Measurements from ENCODE around the gene TBC1D1. TPM values are rescaled to one million over a fixed set of nuclear protein-coding genes. Genes with fewer than 3 reads are reported as not detected.
A peak's percentile ranks its signal among the peaks of the same experiment; 100 is the strongest.

Gene TBC1D1
- polyA plus RNA-seq, 3 donors, result 23.3 to 70.0 (median 31.5) TPM

- Histone ChIP-seq H3K4me3 (replicated peaks in 1 of 3; ENCODE audit: low read depth in 2 of 3, low read length in 3 of 3) (no peak overlapping the region), H3K27ac (ENCODE audit: low read depth in 1 of 2, low read length in 2 of 2) (peak overlapping the region; percentile 52 to 66), H3K4me1 (ENCODE audit: control insufficient read depth in 1 of 2, insufficient read depth in 2 of 2, low read length in 2 of 2) (peaks cover 8 to 11% of the 10 kb centered on the region in 2 donors), H3K36me3 (replicated peaks in 1 of 2; ENCODE audit: control insufficient read depth in 1 of 2, insufficient read depth in 2 of 2, low read length in 2 of 2) (peaks cover 83 to 100% of the 10 kb centered on the region in 2 donors), H3K27me3 (ENCODE audit: control insufficient read depth in 2 of 2, insufficient read depth in 2 of 2, low read length in 2 of 2) (no peaks in the 10 kb centered on the region), H3K79me2 (ENCODE audit: insufficient read depth, low read length) (no peaks in the 10 kb centered on the region), H3K4me2 (replicated peaks; ENCODE audit: extremely low read depth, low read length, poor library complexity, severe bottlenecking) (no peak overlapping the region), H2AFZ (ENCODE audit: insufficient read depth, low read depth, low read length, poor library complexity, severe bottlenecking) (no peak overlapping the region), H3K9me3 (replicated peaks in 1 of 2; ENCODE audit: control insufficient read depth in 1 of 2, insufficient read depth in 1 of 2, low read length in 2 of 2) (no peaks in the 10 kb centered on the region), H3K9ac (ENCODE audit: insufficient read depth, low read length, poor library complexity, severe bottlenecking) (no peak overlapping the region), H4K20me1 (ENCODE audit: insufficient read depth, low read length) (no peaks in the 10 kb centered on the region)
- intact Hi-C loops (cut with micrococcal nuclease), result no loop called here
- Mint-ChIP-seq H3K36me3 (peaks cover 89 to 91% of the 10 kb centered on the region in 2 donors), H3K4me3 (no peak overlapping the region), H3K27ac (peak overlapping the region; percentile 76 to 94 (median 87)), H3K9me3 (no peaks in the 10 kb centered on the region), H3K27me3 (ENCODE audit: low read depth in 3 of 3) (peaks cover 0 to 2% (median 0%) of the 10 kb centered on the region in 3 donors), H3K4me1 (peaks cover 15% of the 10 kb centered on the region)
- no peak for TF ChIP-seq CTCF (IDR thresholded peaks at IDR 0.05)
- 81% methylated on average over 7 of the region's 7 CpGs for WGBS (ENCODE audit: insufficient coverage)
- peak; percentile 26 to 78 (median 46) for DNase-seq
Measured at GRCh38 chr4:38128478-38129459, 237.9 kb downstream of the TBC1D1 start.

- H3K4me3 ChIP-seq (replicated peaks in 1 of 3; ENCODE audit: low read depth in 2 of 3, low read length in 3 of 3), result no peak overlapping the region
- peak overlapping the region; percentile 52 to 66 for H3K27ac ChIP-seq (ENCODE audit: low read depth in 1 of 2, low read length in 2 of 2)
Measured at GRCh38 chr4:38129460-38130227, 238.8 kb downstream of the TBC1D1 start.

More at GRCh38 chr4:38129460-38130227, 238.8 kb downstream of the TBC1D1 start:
- Mint-ChIP-seq H3K27ac (peak overlapping the region; percentile 76 to 94 (median 83)), H3K9me3 (no peaks in the 10 kb centered on the region), H3K4me1 (peaks cover 15% of the 10 kb centered on the region), H3K4me3 (no peak overlapping the region), H3K27me3 (ENCODE audit: low read depth in 3 of 3) (peaks cover 0 to 2% (median 0%) of the 10 kb centered on the region in 3 donors), H3K36me3 (peaks cover 90 to 91% of the 10 kb centered on the region in 2 donors)
- no peak overlapping the region for H2AFZ ChIP-seq (ENCODE audit: insufficient read depth, low read depth, low read length, poor library complexity, severe bottlenecking)
- no peak for DNase-seq
- no peak for TF ChIP-seq CTCF (IDR thresholded peaks at IDR 0.05)
- intact Hi-C loops (cut with micrococcal nuclease), result no loop called here
- H3K4me2 ChIP-seq (replicated peaks; ENCODE audit: extremely low read depth, low read length, poor library complexity, severe bottlenecking), result no peak overlapping the region
- peaks cover 83 to 100% of the 10 kb centered on the region in 2 donors for H3K36me3 ChIP-seq (replicated peaks in 1 of 2; ENCODE audit: control insufficient read depth in 1 of 2, insufficient read depth in 2 of 2, low read length in 2 of 2)
- no peak overlapping the region for H3K9ac ChIP-seq (ENCODE audit: insufficient read depth, low read length, poor library complexity, severe bottlenecking)
- no peaks in the 10 kb centered on the region for H4K20me1 ChIP-seq (ENCODE audit: insufficient read depth, low read length)
- no peaks in the 10 kb centered on the region for H3K79me2 ChIP-seq (ENCODE audit: insufficient read depth, low read length)
- WGBS (ENCODE audit: insufficient coverage), result no CpG with 5 or more reads among the region's 7 CpGs
- no peaks in the 10 kb centered on the region for H3K9me3 ChIP-seq (replicated peaks in 1 of 2; ENCODE audit: control insufficient read depth in 1 of 2, insufficient read depth in 1 of 2, low read length in 2 of 2)
- H3K27me3 ChIP-seq (ENCODE audit: control insufficient read depth in 2 of 2, insufficient read depth in 2 of 2, low read length in 2 of 2), result no peaks in the 10 kb centered on the region
- peaks cover 8 to 11% of the 10 kb centered on the region in 2 donors for H3K4me1 ChIP-seq (ENCODE audit: control insufficient read depth in 1 of 2, insufficient read depth in 2 of 2, low read length in 2 of 2)

All from CD14-positive monocyte (primary cell).